AG09319 (cell line): ENCODE data around the gene MIB2.
"Not testable (repeated sequence)": the region's sequence is repeated elsewhere in the genome, so short reads cannot be mapped to it uniquely, and the experiment has no call there.

Experiments
- DNase-seq: peaks from one replicate; pipeline ENCODE4 v3.0.0-alpha.2; 2010; ENCODE audit warnings: low read depth; ENCODE audit errors: extremely low read depth
- CTCF ChIP-seq: IDR thresholded peaks from 2 replicates; pipeline ENCODE4 v1.5.1; 2011; ENCODE audit warnings: low read depth, mild to moderate bottlenecking, inconsistent platforms, low read length, moderate library complexity

Gene MIB2

GRCh38 chr1:1631782-1632420 lies 16.6 kb downstream of the MIB2 start, which contains the start of gene MMP23B:
Gene MMP23B, plus strand, starts transcription at chr1:1632173. Its CDS starts 46 bp downstream, at chr1:1632219.
- no peak for DNase-seq
- no peak for TF ChIP-seq CTCF

GRCh38 chr1:1633409-1633808 lies 18.1 kb downstream of the MIB2 start:
- not testable (repeated sequence) for DNase-seq

GRCh38 chr1:1634613-1635012 lies 19.3 kb downstream of the MIB2 start:
- DNase-seq, result not testable (repeated sequence)

GRCh38 chr1:1636621-1637478 lies 21.6 kb downstream of the MIB2 start:
- DNase-seq, result not testable (repeated sequence)

GRCh38 chr1:1637479-1637875 lies 22.2 kb downstream of the MIB2 start:
- not testable (repeated sequence) for DNase-seq

GRCh38 chr1:1638528-1638927 lies 23.2 kb downstream of the MIB2 start:
- DNase-seq, result not testable (repeated sequence)

- not testable (repeated sequence) for DNase-seq
These were observed 24.1 kb downstream of the MIB2 start for GRCh38 chr1:1639368-1639767.

GRCh38 chr1:1640081-1640480 lies 24.8 kb downstream of the MIB2 start:
- not testable (repeated sequence) for DNase-seq

GRCh38 chr1:1640711-1641461 lies 25.6 kb downstream of the MIB2 start:
- DNase-seq, result not testable (repeated sequence)

GRCh38 chr1:1646326-1646725 lies 31.0 kb downstream of the MIB2 start:
- not testable (repeated sequence) for DNase-seq

GRCh38 chr1:1647567-1648241 lies 32.4 kb downstream of the MIB2 start:
- DNase-seq, result not testable (repeated sequence)

GRCh38 chr1:1648265-1648664 lies 33.0 kb downstream of the MIB2 start:
- DNase-seq, result not testable (repeated sequence)

- DNase-seq, result peak; percentile 75
These were observed 43.6 kb downstream of the MIB2 start, which contains the start of gene CDK11B for GRCh38 chr1:1658583-1659549. Gene CDK11B, minus strand, starts transcription at chr1:1659004. Its CDS starts 1,519 bp downstream, at chr1:1657485.

GRCh38 chr1:1662392-1662791 lies 47.1 kb downstream of the MIB2 start:
- DNase-seq, result not testable (repeated sequence)

- DNase-seq, result not testable (repeated sequence)
These were observed 47.7 kb downstream of the MIB2 start for GRCh38 chr1:1662830-1663560.

- not testable (repeated sequence) for DNase-seq
These were observed 49.0 kb downstream of the MIB2 start for GRCh38 chr1:1664318-1664717.
